Measurements from ENCODE around the gene PCDHGA5. TPM values are rescaled to one million over a fixed set of nuclear protein-coding genes. Genes with fewer than 3 reads are reported as not detected.

Gene PCDHGA5
- total and polyA plus RNA-seq, 2 of the 8 experiments (the other 6 are each of a cell fraction or from before 2014, with no cell fraction given): 1.1 to 1.3 TPM

DNA sequence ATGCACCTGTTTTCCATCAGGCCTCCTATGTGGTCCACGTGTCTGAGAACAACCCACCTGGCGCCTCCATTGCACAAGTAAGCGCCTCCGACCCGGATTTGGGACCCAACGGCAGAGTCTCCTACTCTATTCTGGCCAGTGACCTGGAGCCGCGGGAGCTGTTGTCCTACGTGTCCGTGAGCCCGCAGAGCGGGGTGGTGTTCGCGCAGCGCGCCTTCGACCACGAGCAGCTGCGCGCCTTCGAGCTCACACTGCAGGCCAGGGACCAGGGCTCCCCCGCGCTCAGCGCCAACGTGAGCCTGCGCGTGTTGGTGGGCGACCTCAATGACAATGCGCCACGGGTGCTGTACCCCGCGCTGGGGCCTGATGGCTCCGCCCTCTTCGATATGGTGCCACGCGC lies 12.4 kb upstream of the PCDHGA5 start:
- Histone ChIP-seq H3K14ac (ENCODE audit: insufficient read length) (no peak overlapping the region), H3K9me3 (ENCODE audit: insufficient read depth in 2 of 2, low read depth in 1 of 2, low read length in 1 of 2) (peaks cover 33 to 34% of the 10 kb centered on the region in 2 experiments), H3K27ac (ENCODE audit: low read depth, low read length) (no peak overlapping the region), H4K91ac (replicated peaks; ENCODE audit: insufficient read length, low read length) (no peak overlapping the region), H3K79me2 (ENCODE audit: control insufficient read depth in 1 of 2, insufficient read depth in 2 of 2, low read length in 2 of 2) (no peaks in the 10 kb centered on the region), H3K56ac (replicated peaks; ENCODE audit: insufficient read length, low read depth, low read length) (no peak overlapping the region), H2BK12ac (ENCODE audit: low read depth, low read length) (no peak overlapping the region), H3K18ac (ENCODE audit: extremely low read depth, low read length) (no peak overlapping the region), H2BK120ac (replicated peaks; ENCODE audit: low read depth, low read length) (no peak overlapping the region), H3K79me1 (ENCODE audit: low read depth, low read length) (no peaks in the 10 kb centered on the region), H4K8ac (ENCODE audit: extremely low read depth, insufficient read depth, low read length) (no peak overlapping the region), H3K36me3 (ENCODE audit: control insufficient read depth in 2 of 4, insufficient read depth in 4 of 4, low read length in 3 of 4) (peaks cover 0 to 13% (median 3%) of the 10 kb centered on the region in 4 experiments; a peak in 4 of 8 replicates), H2BK20ac (ENCODE audit: low read length) (no peak overlapping the region), H2BK15ac (ENCODE audit: low read length) (no peak overlapping the region), H3K4ac (replicated peaks; ENCODE audit: insufficient read length, low read depth, low read length) (no peak overlapping the region), H4K5ac (ENCODE audit: insufficient read length, low read depth, low read length) (no peak overlapping the region), H2AFZ (ENCODE audit: low read length) (no peak overlapping the region), H2BK5ac (ENCODE audit: low read depth, low read length) (no peak overlapping the region), H3K23me2 (ENCODE audit: low read depth, low read length) (no peaks in the 10 kb centered on the region), H3K4me1 (replicated peaks in 1 of 4; ENCODE audit: control insufficient read depth in 3 of 4, insufficient read depth in 4 of 4, low read length in 3 of 4) (peaks cover 0 to 5% (median under 1%) of the 10 kb centered on the region in 4 experiments; a peak in 1 of 7 replicates), H3K4me2 (ENCODE audit: insufficient read depth in 1 of 2, low read depth in 2 of 2, low read length in 2 of 2) (no peak overlapping the region), H3K23ac (ENCODE audit: insufficient read length) (no peak overlapping the region), H3K27me3 (replicated peaks in 1 of 4; ENCODE audit: control insufficient read depth in 3 of 4, extremely low read depth in 1 of 4, insufficient read depth in 3 of 4, low read length in 3 of 4) (no peaks in the 10 kb centered on the region), H2AK5ac (ENCODE audit: low read depth, low read length) (no peak overlapping the region), H4K20me1 (replicated peaks in 1 of 2; ENCODE audit: control insufficient read depth in 1 of 2, insufficient read depth in 2 of 2, low read length in 2 of 2) (no peaks in the 10 kb centered on the region), H3K4me3 (ENCODE audit: extremely low read depth in 1 of 4, insufficient read depth in 2 of 4, low read depth in 3 of 4, low read length in 4 of 4) (no peak overlapping the region), H3K9ac (replicated peaks in 1 of 4; ENCODE audit: extremely low read depth in 1 of 4, low read depth in 3 of 4, low read length in 3 of 4) (no peak overlapping the region)
- no peak for DNase-seq (ENCODE audit: low read depth in 1 of 2, low spot score in 2 of 2)
- FAIRE-seq: no peak
- ChIA-PET CTCF (ENCODE audit: partially characterized antibody) (interaction anchor here (0.9 to 5.5 kb wide), 15 partner anchors 8 to 476 kb away, joined by 3 to 29 read pairs (median 7); partner anchors contain the start of genes PCDHA12, PCDHB14, PCDHB15 and PCDHGA2), POLR2A (ENCODE audit: partially characterized antibody) (interaction anchor here (2.1 kb wide), 1 partner anchor 23 kb away, joined by 6 read pairs; no protein-coding TSS in a partner anchor)
- 98% methylated on average over 30 of the region's 36 CpGs; no CpG with 5 or more reads in 1 of the 2 experiments for WGBS, 2 experiments (ENCODE audit: extremely low coverage in 1 of 2, insufficient coverage in 1 of 2, insufficient read length in 1 of 2, insufficient replicate concordance in 2 of 2, low coverage in 1 of 2, low lambda C conversion rate in 2 of 2, missing lambda C conversion rate in 1 of 2)

Measured in H1 (cell line).